ENCODE results near the gene VSIG4.

Gene VSIG4

GRCh38 chrX:66018585-66019309 is 21.1 kb downstream of the VSIG4 start:
- H3K4me1 Mint-ChIP-seq = peaks cover 64% of the 10 kb centered on the region
- DNase-seq (no peak), ATAC-seq (no peak)
- H3K9me3 Mint-ChIP-seq = no peaks in the 10 kb centered on the region
- no peak overlapping the region for H3K27ac Mint-ChIP-seq
- H3K27me3 Mint-ChIP-seq = no peaks in the 10 kb centered on the region
- H3K4me3 Mint-ChIP-seq = no peak overlapping the region

GRCh38 chrX:66017659-66018170 is 22.2 kb downstream of the VSIG4 start:
- H3K9me3 Mint-ChIP-seq = no peaks in the 10 kb centered on the region
- H3K27ac Mint-ChIP-seq = no peak overlapping the region
- H3K27me3 Mint-ChIP-seq = no peaks in the 10 kb centered on the region
- DNase-seq (no peak), ATAC-seq (no peak)
- H3K4me3 Mint-ChIP-seq = peak overlapping the region in 1 of 2 donors; percentile 65
- H3K4me1 Mint-ChIP-seq = peaks cover 72% of the 10 kb centered on the region

- H3K4me3 Mint-ChIP-seq = peak overlapping the region; percentile 48 to 65
- H3K27me3 Mint-ChIP-seq = no peaks in the 10 kb centered on the region
- peak; percentile 54 for ATAC-seq
- DNase-seq = peak in 1 of 2 donors; percentile 20
- H3K9me3 Mint-ChIP-seq = no peaks in the 10 kb centered on the region
- H3K4me1 Mint-ChIP-seq = peaks cover 78% of the 10 kb centered on the region
- H3K27ac Mint-ChIP-seq = peak overlapping the region in 1 of 2 donors; percentile 78
Observed at GRCh38 chrX:66016905-66017658, 22.8 kb downstream of the VSIG4 start.

- peaks cover 76% of the 10 kb centered on the region for H3K4me1 Mint-ChIP-seq
- peak overlapping the region in 1 of 2 donors; percentile 91 for H3K27ac Mint-ChIP-seq
- DNase-seq = no peak
- H3K9me3 Mint-ChIP-seq = no peaks in the 10 kb centered on the region
- no peaks in the 10 kb centered on the region for H3K27me3 Mint-ChIP-seq
- ATAC-seq = peak; percentile 56
- peak overlapping the region; percentile 48 to 65 for H3K4me3 Mint-ChIP-seq
Observed at GRCh38 chrX:66015900-66016689, 23.8 kb downstream of the VSIG4 start.

- no peaks in the 10 kb centered on the region for H3K27me3 Mint-ChIP-seq
- ATAC-seq = peak; percentile 35
- peaks cover 68% of the 10 kb centered on the region for H3K4me1 Mint-ChIP-seq
- peak overlapping the region; percentile 72 to 74 for H3K4me3 Mint-ChIP-seq
- H3K9me3 Mint-ChIP-seq = peaks cover 0 to 6% of the 10 kb centered on the region in 2 donors
- H3K27ac Mint-ChIP-seq = peak overlapping the region in 1 of 2 donors; percentile 91
- DNase-seq = peak in 1 of 2 donors; percentile 30
Observed at GRCh38 chrX:66015152-66015831, 24.6 kb downstream of the VSIG4 start.

- Mint-ChIP-seq H3K4me3 (peak overlapping the region; percentile 37 to 72), H3K4me1 (peaks cover 65% of the 10 kb centered on the region), H3K27me3 (no peaks in the 10 kb centered on the region), H3K27ac (peak overlapping the region in 1 of 2 donors; percentile 87), H3K9me3 (peaks cover 0 to 6% of the 10 kb centered on the region in 2 donors)
- DNase-seq = no peak
- no peak for ATAC-seq
Observed at GRCh38 chrX:66014556-66014955, 25.3 kb downstream of the VSIG4 start.

- H3K27ac Mint-ChIP-seq = no peak overlapping the region
- H3K4me1 Mint-ChIP-seq = peaks cover 65% of the 10 kb centered on the region
- H3K27me3 Mint-ChIP-seq = no peaks in the 10 kb centered on the region
- peaks cover 0 to 6% of the 10 kb centered on the region in 2 donors for H3K9me3 Mint-ChIP-seq
- H3K4me3 Mint-ChIP-seq = no peak overlapping the region
- DNase-seq = no peak
- ATAC-seq = no peak
Observed at GRCh38 chrX:66014084-66014483, 25.8 kb downstream of the VSIG4 start.

GRCh38 chrX:66013194-66013816 is 26.6 kb downstream of the VSIG4 start:
- peaks cover 59% of the 10 kb centered on the region for H3K4me1 Mint-ChIP-seq
- peaks cover 0 to 6% of the 10 kb centered on the region in 2 donors for H3K9me3 Mint-ChIP-seq
- H3K4me3 Mint-ChIP-seq = peak overlapping the region in 1 of 2 donors; percentile 43
- peak overlapping the region; percentile 22 to 94 for H3K27ac Mint-ChIP-seq
- ATAC-seq (no peak), DNase-seq (no peak)
- no peaks in the 10 kb centered on the region for H3K27me3 Mint-ChIP-seq

GRCh38 chrX:66012094-66012534 is 27.8 kb downstream of the VSIG4 start:
- peak; percentile 93 for ATAC-seq
- H3K4me1 Mint-ChIP-seq = peaks cover 51% of the 10 kb centered on the region
- H3K4me3 Mint-ChIP-seq = peak overlapping the region; percentile 16 to 35
- H3K27me3 Mint-ChIP-seq = no peaks in the 10 kb centered on the region
- DNase-seq = peak; percentile 20 to 73
- H3K27ac Mint-ChIP-seq = peak overlapping the region; percentile 85 to 94
- peaks cover 0 to 6% of the 10 kb centered on the region in 2 donors for H3K9me3 Mint-ChIP-seq

GRCh38 chrX:66009231-66009845 is 30.5 kb downstream of the VSIG4 start:
- Mint-ChIP-seq H3K4me3 (no peak overlapping the region), H3K9me3 (peaks cover 12% of the 10 kb centered on the region in 2 donors), H3K27me3 (no peaks in the 10 kb centered on the region), H3K4me1 (peaks cover 42% of the 10 kb centered on the region), H3K27ac (no peak overlapping the region)
- no peak for DNase-seq
- no peak for ATAC-seq

GRCh38 chrX:66008328-66008970 is 31.4 kb downstream of the VSIG4 start:
- no peaks in the 10 kb centered on the region for H3K27me3 Mint-ChIP-seq
- no peak overlapping the region for H3K27ac Mint-ChIP-seq
- DNase-seq = no peak
- peaks cover 12% of the 10 kb centered on the region in 2 donors for H3K9me3 Mint-ChIP-seq
- ATAC-seq = no peak
- H3K4me1 Mint-ChIP-seq = peaks cover 35% of the 10 kb centered on the region
- H3K4me3 Mint-ChIP-seq = no peak overlapping the region

GRCh38 chrX:66007851-66008250 is 32.0 kb downstream of the VSIG4 start:
- Mint-ChIP-seq H3K4me1 (peaks cover 35% of the 10 kb centered on the region), H3K27ac (no peak overlapping the region), H3K27me3 (no peaks in the 10 kb centered on the region), H3K9me3 (peaks cover 12% of the 10 kb centered on the region in 2 donors), H3K4me3 (no peak overlapping the region)
- DNase-seq (no peak), ATAC-seq (no peak)

- Mint-ChIP-seq H3K4me3 (no peak overlapping the region), H3K27me3 (no peaks in the 10 kb centered on the region), H3K27ac (peak overlapping the region in 1 of 2 donors; percentile 77), H3K4me1 (peaks cover 42% of the 10 kb centered on the region), H3K9me3 (peaks cover 12% of the 10 kb centered on the region in 2 donors)
- DNase-seq (no peak), ATAC-seq (no peak)
Observed at GRCh38 chrX:66005830-66006449, 33.9 kb downstream of the VSIG4 start.

All from stimulated activated naive CD8-positive, alpha-beta T cell treated with anti-CD3 and anti-CD28 coated beads, Interleukin-15, amount 100 ng/mL, for 72 hours (primary cell).